Putamen (tissue), 1 donor: ENCODE measurements around the gene CCL28.
"Not testable (repeated sequence)": the region's sequence is repeated elsewhere in the genome, so short reads cannot be mapped to it uniquely, and the experiment has no call there.

Experiments
- DNase-seq: peaks from one replicate; pipeline ENCODE4 v3.0.0-alpha.2; 2016; ENCODE audit warnings: low spot score

CCL28 gene, protein sequence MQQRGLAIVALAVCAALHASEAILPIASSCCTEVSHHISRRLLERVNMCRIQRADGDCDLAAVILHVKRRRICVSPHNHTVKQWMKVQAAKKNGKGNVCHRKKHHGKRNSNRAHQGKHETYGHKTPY

DNA sequence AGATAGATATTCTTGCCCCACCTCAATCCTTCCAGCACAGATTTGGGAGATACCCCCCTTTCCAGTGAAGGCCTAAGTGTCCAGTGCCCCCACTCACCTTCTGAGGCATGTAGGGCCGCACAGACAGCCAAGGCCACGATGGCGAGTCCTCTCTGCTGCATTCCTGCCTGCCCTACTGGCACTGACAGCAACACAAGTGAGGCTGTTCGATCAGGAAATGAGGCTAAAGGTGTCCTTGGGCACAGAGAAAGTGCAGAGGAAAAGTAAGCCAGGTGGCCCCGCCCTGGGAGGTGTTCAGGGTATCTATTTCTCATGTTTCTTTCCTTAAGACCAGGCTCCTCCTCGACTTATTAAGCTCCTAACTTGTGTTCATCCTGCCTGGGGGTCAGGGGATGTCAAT, at the start of gene CCL28:
CCL28 (minus strand) TSS at position 236 of the 400 bp plus-strand sequence; CDS start at position 161, 75 bp downstream.
- DNase-seq = no peak

- DNase-seq = no peak
These were observed 48.9 kb upstream of the CCL28 start for GRCh38 chr5:43461066-43461465.

DNA sequence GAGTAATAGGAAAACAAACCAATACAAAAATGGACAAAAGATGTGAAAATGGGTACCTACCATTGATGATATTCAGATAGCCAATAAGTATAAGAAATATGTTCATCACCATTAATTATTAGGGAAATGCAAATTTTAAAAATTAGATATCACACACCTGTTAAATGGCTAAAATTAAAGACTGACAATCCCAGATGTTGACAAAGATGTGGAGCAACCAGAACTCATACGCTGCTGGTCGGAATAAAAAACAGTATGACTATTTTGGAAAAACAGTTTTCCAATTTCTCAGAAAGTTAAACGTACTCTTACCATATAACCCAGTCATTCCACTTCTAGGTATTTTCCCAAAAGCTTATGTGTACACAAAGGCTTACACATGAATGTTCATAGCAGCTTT, 44.4 kb upstream of the CCL28 start:
- DNase-seq = no peak

- not testable (repeated sequence) for DNase-seq
These were observed 29.4 kb upstream of the CCL28 start for GRCh38 chr5:43441575-43441974.

- DNase-seq = no peak
These were observed 25.0 kb upstream of the CCL28 start for GRCh38 chr5:43437062-43437660.

- DNase-seq = no peak
These were observed 21.2 kb upstream of the CCL28 start for GRCh38 chr5:43433382-43433781.

DNA sequence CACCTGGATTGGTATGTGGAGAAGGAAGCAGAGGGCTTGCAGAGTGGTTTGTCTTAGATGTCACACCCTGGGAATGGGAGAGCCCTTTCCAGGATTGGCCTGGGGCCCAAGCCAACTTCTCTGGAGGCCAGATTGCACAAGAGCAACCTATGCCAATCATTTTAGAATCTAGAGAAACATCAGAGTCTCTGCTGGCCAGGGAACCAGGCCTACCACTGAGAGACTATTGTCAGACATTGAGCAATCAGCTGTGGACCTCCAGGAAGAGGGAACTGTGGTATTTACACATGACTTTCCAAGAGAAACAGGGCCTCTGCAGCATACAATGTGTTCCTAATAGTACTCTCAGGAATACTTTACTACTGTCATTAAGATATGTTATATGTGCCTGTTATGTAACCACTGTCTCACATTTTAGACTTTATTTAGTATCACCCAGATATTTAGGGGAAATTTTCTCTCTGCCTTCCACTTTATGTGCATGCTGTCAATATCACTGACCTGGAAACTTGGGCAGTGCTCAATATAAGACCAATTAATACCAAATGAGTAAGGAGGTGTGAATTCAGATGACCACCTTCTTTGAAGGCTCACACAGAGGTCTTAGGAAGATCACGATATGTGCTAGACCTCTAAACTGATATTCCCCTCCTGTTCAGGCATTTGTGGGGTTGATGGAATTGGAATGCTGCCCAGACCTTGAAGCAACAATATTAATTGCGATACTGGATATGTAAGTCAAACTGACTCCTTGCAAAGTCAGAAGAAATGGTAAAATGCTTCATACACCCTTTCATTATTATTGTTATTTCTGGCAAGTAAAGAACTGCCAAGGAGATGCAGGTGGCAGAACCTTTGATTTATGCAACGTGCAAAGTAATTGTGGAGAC, 20.5 kb upstream of the CCL28 start:
- peak; percentile 7 for DNase-seq

DNA sequence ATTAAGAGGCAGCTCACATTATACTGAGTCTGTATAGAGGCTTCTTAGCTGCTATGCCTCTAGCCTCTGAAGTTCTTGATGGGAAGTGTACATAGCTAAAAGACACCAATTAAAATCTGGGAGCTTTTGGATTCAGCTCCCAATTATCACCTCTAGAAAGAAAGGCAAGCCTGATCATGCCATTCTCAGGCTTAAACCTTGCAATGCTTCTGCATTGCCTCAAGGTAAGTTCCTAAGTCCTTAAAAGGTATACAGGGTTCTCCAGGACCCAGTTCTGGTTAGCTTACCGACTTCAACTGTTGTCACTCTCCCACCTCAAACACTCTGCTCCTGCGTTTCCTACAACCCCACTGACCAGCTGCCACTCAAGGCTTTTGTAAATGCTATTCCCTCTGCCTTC, 17.5 kb upstream of the CCL28 start:
- no peak for DNase-seq

- DNase-seq = no peak
These were observed 16.8 kb upstream of the CCL28 start for GRCh38 chr5:43429016-43429415.

GRCh38 chr5:43427306-43427705, 15.1 kb upstream of the CCL28 start:
- no peak for DNase-seq

DNA sequence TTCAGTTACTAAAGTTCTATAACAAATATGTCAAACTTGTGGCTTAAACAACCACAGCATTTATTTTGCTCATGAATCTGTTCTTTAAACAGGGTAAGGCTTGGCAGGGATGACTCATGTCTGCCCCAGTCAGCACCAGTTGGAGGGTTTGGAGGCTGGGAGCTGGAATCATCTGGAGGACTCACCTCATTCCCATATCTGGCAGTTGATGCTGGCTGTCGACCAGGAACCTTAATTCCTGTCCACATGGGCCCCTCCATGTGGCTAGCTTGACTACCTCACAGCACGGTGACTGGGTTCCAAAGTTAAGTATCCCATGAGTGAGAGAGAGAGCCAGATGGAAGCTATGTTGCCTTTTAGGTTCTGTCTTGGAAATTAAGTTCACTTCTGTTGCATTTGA, 13.8 kb upstream of the CCL28 start:
- DNase-seq = no peak

- not testable (repeated sequence) for DNase-seq
These were observed 10.9 kb upstream of the CCL28 start for GRCh38 chr5:43423086-43423485.

GRCh38 chr5:43422143-43422542, 10.0 kb upstream of the CCL28 start:
- DNase-seq = no peak

GRCh38 chr5:43421450-43422133, 9.4 kb upstream of the CCL28 start:
- no peak for DNase-seq

DNA sequence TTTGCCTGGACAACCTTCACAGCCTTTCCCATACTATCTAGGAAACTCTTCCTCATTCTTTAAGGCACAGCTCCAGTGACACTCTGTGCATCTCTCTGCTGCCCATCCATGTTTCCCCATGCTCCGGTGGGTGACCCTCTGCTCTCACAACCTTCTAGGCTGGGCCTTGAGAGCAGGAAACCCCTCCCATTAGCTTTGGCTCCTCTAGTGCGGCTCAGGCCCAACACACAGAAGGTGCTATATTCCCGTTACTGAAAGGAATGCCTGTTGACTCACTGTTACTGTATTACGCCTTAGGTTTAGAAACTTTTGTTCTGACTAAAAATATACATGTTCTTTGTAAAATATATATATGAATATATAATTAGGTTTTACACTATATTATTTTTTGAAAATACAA, 8.1 kb upstream of the CCL28 start:
- no peak for DNase-seq

DNA sequence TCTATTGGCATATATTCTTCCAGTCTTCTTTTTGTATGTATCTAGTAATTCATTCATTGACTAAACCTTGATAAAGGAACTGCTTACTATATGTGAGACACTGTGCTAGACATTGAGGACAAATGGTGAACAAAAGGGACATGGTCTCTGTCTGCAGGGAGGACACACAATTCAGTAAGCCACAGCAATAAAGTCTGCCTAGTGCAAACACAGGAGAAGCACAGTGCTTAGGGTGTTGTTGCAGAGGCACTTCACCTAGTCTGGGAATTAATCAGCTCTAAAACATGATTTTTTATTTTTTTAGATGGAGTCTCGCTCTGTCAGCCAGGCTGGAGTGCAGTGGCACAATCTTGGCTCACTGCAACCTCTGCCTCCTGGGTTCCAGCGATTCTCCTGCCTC, 6.4 kb upstream of the CCL28 start:
- DNase-seq = no peak

DNA sequence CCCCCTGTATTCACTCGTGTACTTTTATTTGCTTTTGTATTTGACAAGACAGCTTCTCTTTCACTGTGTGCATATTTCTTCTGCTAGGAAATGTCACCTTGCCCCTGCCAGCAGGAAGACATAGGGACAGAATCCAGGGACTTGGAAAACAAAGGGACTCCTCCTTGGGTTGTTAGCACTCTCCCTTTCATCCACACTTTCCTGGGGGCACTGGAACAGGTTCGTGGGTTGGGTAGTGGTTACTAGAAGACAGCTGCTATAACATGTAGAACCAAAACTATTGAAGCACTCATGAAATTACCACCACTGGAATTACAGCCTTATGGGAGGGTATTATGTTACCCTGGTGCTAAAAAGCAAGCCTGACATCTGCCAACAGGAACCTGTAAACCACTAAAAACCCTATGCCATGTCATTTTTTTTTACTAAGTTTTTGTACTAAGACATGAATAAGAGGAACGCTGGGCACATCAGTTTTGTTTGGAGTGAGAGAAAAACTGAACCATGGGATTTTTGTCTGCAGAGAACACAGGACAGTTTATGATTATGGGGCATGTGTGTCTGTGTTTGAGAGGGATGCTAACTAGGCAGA, 4.7 kb upstream of the CCL28 start:
- DNase-seq = no peak

- DNase-seq = no peak
These were observed 4.0 kb upstream of the CCL28 start for GRCh38 chr5:43415935-43416802.

DNA sequence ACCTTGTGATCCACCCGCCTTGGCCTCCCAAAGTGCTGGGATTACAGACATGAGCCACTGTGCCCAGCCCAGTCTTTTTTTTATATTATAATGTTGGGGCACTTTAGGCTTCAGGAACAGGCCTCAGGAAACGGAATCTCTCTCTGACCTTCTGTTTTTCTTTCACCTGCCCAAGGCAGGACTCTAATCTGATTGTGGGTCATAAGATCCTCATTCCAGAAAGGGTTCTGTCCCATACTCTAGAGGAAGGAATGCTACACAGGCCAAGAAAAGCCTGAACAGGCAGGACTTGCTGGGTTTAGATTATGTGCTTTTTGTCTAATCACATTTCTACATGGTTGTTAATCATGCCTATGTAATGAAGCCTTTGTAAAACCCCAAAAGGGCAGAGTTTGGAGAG, 1.8 kb upstream of the CCL28 start:
- no peak for DNase-seq

DNA sequence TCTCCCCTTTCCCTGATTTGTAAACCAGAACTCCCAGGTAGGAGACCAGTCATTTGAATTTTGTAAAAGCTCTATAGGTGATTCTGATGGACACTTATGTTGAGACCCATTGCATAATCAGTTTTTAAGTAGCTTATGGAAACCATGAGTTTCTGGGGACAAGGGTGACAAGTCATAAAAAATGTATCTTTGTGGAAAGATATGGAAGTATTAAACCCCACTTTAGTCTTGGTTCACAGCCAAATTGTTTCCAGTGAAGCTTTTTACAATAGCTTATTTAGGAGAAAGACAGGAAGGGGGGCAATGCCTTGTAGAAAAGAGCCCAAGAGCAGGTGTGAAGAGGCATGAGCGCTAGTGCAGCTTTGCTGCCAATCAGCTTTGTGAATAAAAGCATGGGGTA, 453 bp upstream of the CCL28 start:
- DNase-seq = no peak

GRCh38 chr5:43411495-43411894, 696 bp downstream of the CCL28 start:
- DNase-seq = no peak
